B cell (primary cell): ENCODE measurements around the gene BCAR3. TPM values are rescaled to one million over a fixed set of nuclear protein-coding genes. Genes with fewer than 3 reads are reported as not detected.

Experiments used
- ATAC-seq: fragments of 200-7000 bp; cut with Tn5 transposase; one replicate; pipeline ENCODE4 v1.10.0; 2021; ENCODE audit warnings: low read depth, mild to moderate bottlenecking, moderate number of reproducible peaks, moderate library complexity
- CTCF ChIA-PET: fragments of 350-600 bp; sonication (Branson Sonifier 250); formaldehyde crosslinking; loops from one replicate; lab custom pipeline; 2021; ENCODE audit warnings: antibody characterized with exemption, inconsistent platforms; lab: Charles Lee
- POLR2A ChIA-PET: fragments of 350-600 bp; sonication (Branson Sonifier 250); formaldehyde crosslinking; loops from one replicate; lab custom pipeline; 2021; ENCODE audit warnings: antibody characterized with exemption; lab: Charles Lee
- DNase-seq: peaks from one replicate; pipeline ENCODE4 v3.0.0; 2013
- H2AFZ ChIP-seq: 2 replicates; pipeline ENCODE4 v1.6.1; 2012; ENCODE audit warnings: mild to moderate bottlenecking, low read depth, low read length; ENCODE audit not compliant: insufficient read depth, poor library complexity, severe bottlenecking
- H3K27ac ChIP-seq, 2 donors: 1 replicate in 1 of 2; 2 replicates in 1 of 2; pipeline ENCODE4 v1.5.1; 2012 to 2013; ENCODE audit warnings: low read length in 2 of 2, mild to moderate bottlenecking in 2 of 2, moderate library complexity in 1 of 2
- H3K27me3 ChIP-seq, 4 experiments: fragments of 200-600 bp in 1 of 4; sonication (generic) in 1 of 4; replicated peaks in 1 of 4; 1 replicate in 2 of 4; 2 replicates in 2 of 4; pipeline versions ENCODE4 v1.6.1 to v1.7.0; 2013 to 2016; ENCODE audit warnings: low read length in 3 of 4, mild to moderate bottlenecking in 2 of 4, mixed read lengths in 1 of 4, moderate library complexity in 1 of 4; ENCODE audit not compliant: insufficient read depth in 4 of 4, control insufficient read depth in 3 of 4; ENCODE audit errors: control extremely low read depth in 1 of 4
- H3K36me3 ChIP-seq, 2 experiments: replicated peaks in 1 of 2; 1 replicate in 1 of 2; 2 replicates in 1 of 2; pipeline versions ENCODE4 v1.6.1 to v1.7.1; 2013; ENCODE audit warnings: low read length in 1 of 2; ENCODE audit not compliant: insufficient read depth in 2 of 2, control insufficient read depth in 1 of 2; ENCODE audit errors: control extremely low read depth in 1 of 2, extremely low read depth in 1 of 2
- H3K4me1 ChIP-seq, 2 donors: fragments of 200-600 bp in 1 of 2; sonication (generic) in 1 of 2; 1 replicate in 1 of 2; 2 replicates in 1 of 2; pipeline versions ENCODE4 v1.5.1 to v1.6.1; 2013 to 2017; ENCODE audit warnings: low read length in 2 of 2; ENCODE audit not compliant: control insufficient read depth in 2 of 2, insufficient read depth in 2 of 2
- H3K4me2 ChIP-seq: replicated peaks from 2 replicates; pipeline ENCODE3; 2012; ENCODE audit warnings: mild to moderate bottlenecking, low read depth, low read length; ENCODE audit not compliant: poor library complexity, severe bottlenecking
- H3K4me3 ChIP-seq, 5 experiments: fragments of 200-600 bp in 1 of 5; sonication (generic) in 1 of 5; 1 replicate in 3 of 5; 2 replicates in 2 of 5; pipeline versions ENCODE4 v1.5.1 to v1.7.0; 2011 to 2016; ENCODE audit warnings: low read length in 4 of 5, mild to moderate bottlenecking in 4 of 5, low read depth in 2 of 5, control low read depth in 1 of 5, moderate library complexity in 1 of 5; ENCODE audit not compliant: insufficient read depth in 1 of 5; ENCODE audit errors: control extremely low read depth in 1 of 5, extremely low read depth in 1 of 5
- H3K79me2 ChIP-seq: fragments of 200-600 bp; sonication (generic); one replicate; pipeline ENCODE4 v1.6.0; 2016; ENCODE audit warnings: low read length; ENCODE audit not compliant: control insufficient read depth, insufficient read depth
- H3K9ac ChIP-seq: fragments of 200-600 bp; sonication (generic); 2 replicates; pipeline ENCODE4 v1.6.1; 2017; ENCODE audit warnings: mild to moderate bottlenecking, low read length, moderate library complexity
- H3K9me3 ChIP-seq, 3 donors: one replicate each; pipeline versions ENCODE4 v1.6.1 to v1.7.1; 2013; ENCODE audit warnings: low read length in 2 of 3; ENCODE audit not compliant: control insufficient read depth in 2 of 3, insufficient read depth in 1 of 3; ENCODE audit errors: control extremely low read depth in 1 of 3
- H4K20me1 ChIP-seq: 2 replicates; pipeline ENCODE4 v1.6.0; 2012; ENCODE audit warnings: mild to moderate bottlenecking, low read length; ENCODE audit not compliant: insufficient read depth, control insufficient read depth, poor library complexity, severe bottlenecking
- H3K27ac Mint-ChIP-seq: one replicate; pipeline ENCODE4 v1.8.0; 2021; ENCODE audit warnings: mixed read lengths
- H3K27me3 Mint-ChIP-seq: one replicate; pipeline ENCODE4 v1.8.0; 2021; ENCODE audit warnings: mixed read lengths
- H3K4me1 Mint-ChIP-seq: one replicate; pipeline ENCODE4 v1.8.0; 2021; ENCODE audit warnings: mixed read lengths
- H3K4me3 Mint-ChIP-seq: one replicate; pipeline ENCODE4 v1.8.0; 2021; ENCODE audit warnings: mixed read lengths
- H3K9me3 Mint-ChIP-seq: one replicate; pipeline ENCODE4 v1.8.0; 2022; ENCODE audit warnings: mixed read lengths; ENCODE audit not compliant: insufficient read depth
- EZH2 ChIP-seq: IDR thresholded peaks from 2 replicates; pipeline ENCODE4 v1.6.1; 2012; ENCODE audit warnings: borderline replicate concordance, low read depth, mild to moderate bottlenecking, moderate library complexity, low read length; ENCODE audit not compliant: insufficient read depth, poor library complexity, severe bottlenecking
- WGBS: methylation state at CpG from one replicate; pipeline ENCODE4 v1.1.5; 2013; ENCODE audit warnings: missing lambda C conversion rate; ENCODE audit not compliant: insufficient coverage; 5-methylcytosine and 5-hydroxymethylcytosine counted together
- intact Hi-C: fragments of 100-400 bp; cut with micrococcal nuclease; formaldehyde crosslinking; loops from one replicate; pipeline ENCODE4 v1.10.0; 2022
- polyA plus RNA-seq: library from polyadenylated mRNA; depleted of rRNA; stranded (reverse); fragments of >200 nt; gene quantifications from 2 replicates; pipeline ENCODE4 v1.2.3, GENCODE V29; 2012
- total RNA-seq, 2 donors: library from RNA; stranded (reverse); fragments of 120-200 nt in 1 of 2; gene quantifications; 1 replicate in 1 of 2; 2 replicates in 1 of 2; pipeline versions ENCODE4 v1.2.3 to v1.2.4, GENCODE V29; 2013 to 2022
- TF ChIP-seq, protein P1 (sequence below): fragments of 200-600 bp; IDR thresholded peaks from one replicate; pipeline ENCODE4 v1.8.0; 2022; ENCODE audit warnings: antibody characterized with exemption, mild to moderate bottlenecking

Gene BCAR3
- total and polyA plus RNA-seq, 2 donors (not counting 1 experiment from before 2014, with no cell fraction given): 6.7 to 13.0 TPM

DNA sequence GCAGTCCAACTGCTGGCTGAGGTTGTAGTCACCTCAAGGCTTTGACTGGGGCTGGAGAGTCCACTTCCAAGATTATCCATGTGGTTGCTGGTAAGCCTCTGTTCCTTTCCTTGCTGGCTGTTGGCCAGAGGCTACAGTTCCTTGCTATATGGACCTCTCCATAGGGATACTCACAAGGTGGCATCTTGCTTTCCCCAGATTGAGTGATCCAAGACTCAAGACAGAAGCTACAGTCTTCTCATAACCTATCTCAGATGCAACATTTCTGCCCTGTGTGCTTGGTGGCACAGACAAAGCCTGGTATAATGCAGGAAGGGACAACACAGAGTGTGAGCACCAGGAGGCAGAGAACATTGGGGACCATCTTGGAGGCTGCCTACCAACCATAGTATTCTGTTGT is 121.9 kb downstream of the BCAR3 start:
- ChIA-PET POLR2A (no interaction called here), CTCF (no interaction called here)
- Mint-ChIP-seq H3K27ac (no peak overlapping the region), H3K9me3 (no peaks in the 10 kb centered on the region), H3K4me1 (peaks cover 23% of the 10 kb centered on the region), H3K4me3 (peak overlapping the region; percentile 26), H3K27me3 (no peaks in the 10 kb centered on the region)
- no peak for ATAC-seq
- Histone ChIP-seq H3K27me3 (no peaks in the 10 kb centered on the region), H3K9ac (no peak overlapping the region), H3K9me3 (peaks cover 0 to 1% (median 0%) of the 10 kb centered on the region in 3 donors), H3K4me1 (peaks cover 10 to 18% of the 10 kb centered on the region in 2 donors), H2AFZ (no peak overlapping the region), H3K27ac (no peak overlapping the region), H3K4me2 (peak overlapping the region; percentile 31), H3K36me3 (peaks cover 8 to 9% of the 10 kb centered on the region in 2 experiments), H3K4me3 (no peak overlapping the region), H3K79me2 (no peaks in the 10 kb centered on the region), H4K20me1 (no peaks in the 10 kb centered on the region)
- intact Hi-C loops: no loop called here
- no peak for DNase-seq
- no peak for TF ChIP-seq EZH2
- TF ChIP-seq, protein P1, sequence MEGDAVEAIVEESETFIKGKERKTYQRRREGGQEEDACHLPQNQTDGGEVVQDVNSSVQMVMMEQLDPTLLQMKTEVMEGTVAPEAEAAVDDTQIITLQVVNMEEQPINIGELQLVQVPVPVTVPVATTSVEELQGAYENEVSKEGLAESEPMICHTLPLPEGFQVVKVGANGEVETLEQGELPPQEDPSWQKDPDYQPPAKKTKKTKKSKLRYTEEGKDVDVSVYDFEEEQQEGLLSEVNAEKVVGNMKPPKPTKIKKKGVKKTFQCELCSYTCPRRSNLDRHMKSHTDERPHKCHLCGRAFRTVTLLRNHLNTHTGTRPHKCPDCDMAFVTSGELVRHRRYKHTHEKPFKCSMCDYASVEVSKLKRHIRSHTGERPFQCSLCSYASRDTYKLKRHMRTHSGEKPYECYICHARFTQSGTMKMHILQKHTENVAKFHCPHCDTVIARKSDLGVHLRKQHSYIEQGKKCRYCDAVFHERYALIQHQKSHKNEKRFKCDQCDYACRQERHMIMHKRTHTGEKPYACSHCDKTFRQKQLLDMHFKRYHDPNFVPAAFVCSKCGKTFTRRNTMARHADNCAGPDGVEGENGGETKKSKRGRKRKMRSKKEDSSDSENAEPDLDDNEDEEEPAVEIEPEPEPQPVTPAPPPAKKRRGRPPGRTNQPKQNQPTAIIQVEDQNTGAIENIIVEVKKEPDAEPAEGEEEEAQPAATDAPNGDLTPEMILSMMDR: no peak

GRCh38 chr1:93559045-93559444 is 122.6 kb downstream of the BCAR3 start:
- H4K20me1 ChIP-seq: no peaks in the 10 kb centered on the region
- H3K4me2 ChIP-seq: peak overlapping the region; percentile 31
- H3K79me2 ChIP-seq: no peaks in the 10 kb centered on the region
- no peak overlapping the region for H2AFZ ChIP-seq
- no peak for ATAC-seq
- 20% methylated on average over 1 of the region's 2 CpGs for WGBS
- no peak overlapping the region for H3K9ac ChIP-seq
- no peaks in the 10 kb centered on the region for H3K27me3 ChIP-seq
- H3K36me3 ChIP-seq: peaks cover 6 to 9% of the 10 kb centered on the region in 2 experiments
- ChIA-PET POLR2A (no interaction called here), CTCF (interaction anchor here (0.6 to 0.7 kb wide), 2 partner anchors 273 to 351 kb away, joined by 3 to 4 read pairs; no protein-coding TSS in a partner anchor)
- no peak overlapping the region for H3K4me3 ChIP-seq
- intact Hi-C loops: no loop called here
- no peak for TF ChIP-seq EZH2
- TF ChIP-seq, protein P1: no peak
- no peak overlapping the region for H3K27ac Mint-ChIP-seq
- no peaks in the 10 kb centered on the region for H3K9me3 Mint-ChIP-seq
- H3K27ac ChIP-seq: no peak overlapping the region
- peaks cover 23% of the 10 kb centered on the region for H3K4me1 Mint-ChIP-seq
- H3K4me1 ChIP-seq: peaks cover 10 to 18% of the 10 kb centered on the region in 2 donors
- H3K9me3 ChIP-seq: peaks cover 0 to 1% (median 0%) of the 10 kb centered on the region in 3 donors
- H3K4me3 Mint-ChIP-seq: peak overlapping the region; percentile 44
- no peaks in the 10 kb centered on the region for H3K27me3 Mint-ChIP-seq
- DNase-seq: peak; percentile 31
